ENCODE results near the gene TDRD9.
A peak's percentile ranks its signal among the peaks of the same experiment; 100 is the strongest.

DNA sequence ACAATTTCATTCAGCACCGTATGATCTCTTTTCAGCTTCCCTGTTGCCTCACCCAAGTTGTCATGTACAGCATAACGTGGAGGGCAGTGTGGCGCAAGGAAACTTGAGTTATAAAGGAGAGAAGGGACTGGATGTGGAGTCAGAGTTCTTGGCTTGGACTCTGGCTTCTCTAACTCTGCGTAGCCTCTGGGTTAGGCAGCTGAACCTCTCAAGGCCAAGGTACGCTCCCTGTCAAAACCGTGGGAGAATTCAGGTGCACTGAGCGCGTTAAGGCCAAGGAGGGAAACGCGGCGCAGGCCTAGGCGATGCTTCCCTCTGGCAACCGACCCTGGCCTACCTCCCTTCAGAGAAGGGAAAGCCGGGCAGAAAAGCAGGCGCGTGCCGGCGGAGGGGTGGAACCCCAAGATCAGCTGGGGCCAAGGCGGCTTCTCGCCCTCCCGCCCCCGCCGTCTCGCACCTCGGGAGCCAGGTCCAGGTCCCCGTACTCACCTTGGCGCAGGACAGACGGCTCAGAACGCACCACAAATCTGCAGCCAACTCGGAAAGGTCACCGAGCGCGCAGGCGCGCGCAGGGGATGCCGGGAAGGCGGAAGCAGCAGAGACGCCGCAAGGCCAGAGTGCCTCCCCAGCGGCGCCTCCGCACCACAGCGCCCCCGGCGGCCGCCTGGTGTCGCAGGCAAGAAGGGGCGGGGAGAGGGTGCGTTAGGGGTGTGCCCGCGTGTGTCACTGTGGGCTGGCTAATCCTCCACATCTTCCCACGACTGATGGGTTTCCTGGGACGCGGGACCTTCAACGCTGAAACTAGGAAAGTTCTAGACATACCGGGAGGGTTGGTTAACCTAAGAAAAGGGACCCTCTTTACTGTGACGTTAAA, 7.0 kb upstream of the TDRD9 start:
- TF ChIP-seq, protein P1, sequence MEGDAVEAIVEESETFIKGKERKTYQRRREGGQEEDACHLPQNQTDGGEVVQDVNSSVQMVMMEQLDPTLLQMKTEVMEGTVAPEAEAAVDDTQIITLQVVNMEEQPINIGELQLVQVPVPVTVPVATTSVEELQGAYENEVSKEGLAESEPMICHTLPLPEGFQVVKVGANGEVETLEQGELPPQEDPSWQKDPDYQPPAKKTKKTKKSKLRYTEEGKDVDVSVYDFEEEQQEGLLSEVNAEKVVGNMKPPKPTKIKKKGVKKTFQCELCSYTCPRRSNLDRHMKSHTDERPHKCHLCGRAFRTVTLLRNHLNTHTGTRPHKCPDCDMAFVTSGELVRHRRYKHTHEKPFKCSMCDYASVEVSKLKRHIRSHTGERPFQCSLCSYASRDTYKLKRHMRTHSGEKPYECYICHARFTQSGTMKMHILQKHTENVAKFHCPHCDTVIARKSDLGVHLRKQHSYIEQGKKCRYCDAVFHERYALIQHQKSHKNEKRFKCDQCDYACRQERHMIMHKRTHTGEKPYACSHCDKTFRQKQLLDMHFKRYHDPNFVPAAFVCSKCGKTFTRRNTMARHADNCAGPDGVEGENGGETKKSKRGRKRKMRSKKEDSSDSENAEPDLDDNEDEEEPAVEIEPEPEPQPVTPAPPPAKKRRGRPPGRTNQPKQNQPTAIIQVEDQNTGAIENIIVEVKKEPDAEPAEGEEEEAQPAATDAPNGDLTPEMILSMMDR (IDR thresholded peaks at IDR 0.05; ENCODE audit: poor library complexity): peak; percentile 99
- TF ChIP-seq EZH2phosphoT487 (IDR thresholded peaks at IDR 0.05; ENCODE audit: low read depth, severe bottlenecking, unreplicated experiment) (no peak), EZH2 (IDR thresholded peaks at IDR 0.05; ENCODE audit: borderline replicate concordance) (no peak)

Data from hepatocyte (in vitro differentiated cells).